NCI-H2107 (cell line): Measurements from ENCODE around the gene RBM20.
"Not testable (repeated sequence)": the region's sequence is repeated elsewhere in the genome, so short reads cannot be mapped to it uniquely, and the experiment has no call there.

Experiments
- DNase-seq: peaks from one replicate; lab custom pipeline; 2025; lab: John Stamatoyannopoulos, UW

RBM20 gene

GRCh38 chr10:110764793-110765512, 120.8 kb downstream of the RBM20 start:
- DNase-seq = no peak

DNA sequence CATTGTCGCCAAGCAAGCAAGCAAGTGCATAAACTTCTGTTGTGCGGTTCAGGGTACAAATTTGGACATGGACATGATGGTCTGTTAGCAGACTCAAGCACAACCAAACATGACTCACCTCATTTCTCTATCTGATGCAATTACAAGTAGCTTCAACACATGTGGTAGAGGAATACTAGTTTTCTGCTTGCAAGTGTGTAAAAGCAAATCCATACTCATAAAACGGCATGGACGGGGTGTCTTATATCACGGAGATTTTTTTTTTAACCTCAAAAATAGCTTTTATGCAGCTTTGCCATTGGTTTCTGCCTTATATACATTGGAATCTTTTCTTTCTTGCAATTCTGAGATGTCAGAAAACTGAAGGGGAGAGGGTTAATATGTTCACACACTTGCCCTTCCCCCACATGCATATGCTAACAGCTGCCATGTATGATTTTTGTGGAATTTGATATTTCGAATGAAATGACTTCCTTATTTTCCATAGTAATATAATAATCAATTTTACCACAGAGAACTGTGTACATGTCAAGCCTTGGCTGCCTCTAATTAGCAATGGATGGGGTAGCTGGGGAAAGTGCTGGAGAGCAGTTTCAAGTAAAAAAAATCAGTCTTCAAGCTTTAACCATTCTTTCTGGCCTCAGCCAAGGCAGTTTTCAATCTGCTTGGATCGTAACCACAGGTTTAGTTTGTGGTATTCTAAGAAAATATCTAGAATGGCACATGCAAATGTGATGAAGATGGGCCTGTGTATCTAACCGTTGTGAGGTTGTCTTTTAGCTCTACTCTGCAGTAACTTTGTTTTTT, 121.6 kb downstream of the RBM20 start:
- DNase-seq = no peak

DNA sequence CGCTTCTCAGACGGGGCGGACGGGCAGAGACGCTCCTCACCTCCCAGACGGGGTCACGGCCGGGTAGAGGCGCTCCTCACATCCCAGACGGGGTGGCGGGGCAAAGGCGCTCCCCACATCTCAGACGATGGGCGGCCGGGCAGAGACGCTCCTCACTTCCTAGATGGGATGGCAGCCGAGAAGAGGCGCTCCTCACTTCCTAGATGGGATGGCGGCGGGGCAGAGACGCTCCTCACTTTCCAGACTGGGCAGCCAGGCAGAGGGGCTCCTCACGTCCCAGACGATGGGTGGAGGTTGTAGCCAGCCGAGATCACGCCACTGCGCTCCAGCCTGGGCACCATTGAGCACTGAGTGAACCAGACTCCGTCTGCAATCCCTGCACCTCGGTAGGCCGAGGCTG, 123.5 kb downstream of the RBM20 start:
- DNase-seq = not testable (repeated sequence)

DNA sequence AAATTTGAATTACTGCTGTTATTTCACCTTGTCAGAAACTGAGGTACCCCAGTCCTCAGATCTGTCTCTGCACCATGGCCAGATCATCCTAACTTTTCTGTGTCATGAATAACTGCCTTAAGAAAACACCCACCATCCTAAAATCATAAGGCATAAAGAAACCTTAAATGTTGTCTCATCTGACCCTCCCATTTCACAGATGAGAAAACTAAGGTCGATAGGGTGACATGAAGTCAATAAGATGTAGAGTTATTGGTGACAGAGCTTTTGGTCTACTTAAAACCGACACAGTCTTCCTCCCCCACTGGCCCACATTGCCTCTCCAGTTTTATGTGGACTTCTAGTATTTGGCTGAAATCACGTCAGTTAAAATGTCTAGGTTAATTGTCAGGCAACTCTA, 126.1 kb downstream of the RBM20 start:
- no peak for DNase-seq

GRCh38 chr10:110771486-110771885, 127.3 kb downstream of the RBM20 start:
- no peak for DNase-seq

GRCh38 chr10:110771991-110772390, 127.9 kb downstream of the RBM20 start:
- DNase-seq = no peak

DNA sequence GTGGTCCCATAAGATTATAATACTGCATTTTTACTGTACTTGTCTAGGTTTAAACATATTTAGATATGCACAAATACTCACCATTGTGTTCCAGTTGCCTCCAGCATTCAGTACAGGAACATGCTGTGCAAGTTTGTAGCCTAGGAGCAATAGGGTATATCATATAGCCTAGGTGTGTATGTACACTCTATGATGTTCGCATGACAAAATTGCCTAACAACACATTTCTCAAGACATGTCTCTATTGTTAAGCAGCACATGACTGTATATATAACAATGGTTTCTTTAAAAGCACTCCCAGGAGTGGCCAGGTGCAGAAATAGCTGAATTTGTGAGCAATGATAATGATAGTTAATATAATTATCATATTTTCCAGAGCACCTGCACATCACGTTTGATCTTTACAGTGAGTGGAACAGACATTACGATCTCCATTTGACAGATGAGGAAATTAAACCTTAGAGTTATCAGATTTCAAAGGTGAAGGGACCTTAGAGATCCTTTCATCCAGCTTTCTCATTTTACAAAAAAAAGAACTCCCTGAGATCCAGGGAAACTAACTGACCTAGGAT, 128.4 kb downstream of the RBM20 start:
- no peak for DNase-seq

GRCh38 chr10:110773693-110774068, 129.5 kb downstream of the RBM20 start:
- DNase-seq = no peak

DNA sequence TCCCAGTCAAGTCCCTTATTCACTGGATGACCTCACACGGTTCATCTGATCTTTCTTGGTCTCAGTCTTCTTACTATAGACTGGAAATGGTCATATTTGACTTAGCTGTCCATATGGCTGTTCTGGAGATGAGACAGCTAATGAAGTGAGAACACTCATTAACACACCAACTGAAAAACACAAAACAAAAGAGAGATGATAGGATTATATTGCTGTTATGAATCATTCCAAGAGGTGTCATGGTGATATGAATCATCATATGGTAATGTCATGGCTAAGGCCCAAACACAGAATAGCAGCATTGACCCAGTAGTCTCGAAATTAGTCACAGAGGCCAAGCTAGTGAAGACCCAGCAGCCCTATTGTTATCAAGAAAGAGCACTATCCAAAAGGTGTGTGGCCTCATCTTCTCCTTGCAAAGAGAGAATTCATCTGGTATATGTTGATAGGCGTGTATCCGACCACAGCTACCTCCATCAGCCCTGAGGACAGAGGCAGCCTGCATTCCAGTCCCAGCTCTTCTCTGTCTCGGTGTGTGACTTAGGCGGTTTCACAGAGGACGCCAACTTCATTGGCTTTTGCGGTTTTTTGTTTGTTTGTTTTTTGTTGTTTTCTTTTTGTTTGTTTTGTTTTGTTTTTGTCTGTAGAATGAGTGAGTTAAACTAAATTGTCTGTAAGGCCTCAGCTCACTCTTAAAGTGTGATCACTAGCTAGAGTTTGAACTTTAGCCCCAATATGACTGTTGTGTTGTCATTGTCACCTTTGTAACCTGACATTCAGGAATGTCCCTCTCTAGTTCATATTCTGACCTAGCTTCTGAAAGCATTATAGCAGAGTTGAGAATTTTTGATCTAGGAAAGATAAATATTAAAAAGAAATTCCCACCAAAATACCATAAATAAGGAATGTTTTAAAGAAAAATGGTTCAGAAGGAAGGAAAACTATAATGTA, 130.2 kb downstream of the RBM20 start:
- DNase-seq = no peak

DNA sequence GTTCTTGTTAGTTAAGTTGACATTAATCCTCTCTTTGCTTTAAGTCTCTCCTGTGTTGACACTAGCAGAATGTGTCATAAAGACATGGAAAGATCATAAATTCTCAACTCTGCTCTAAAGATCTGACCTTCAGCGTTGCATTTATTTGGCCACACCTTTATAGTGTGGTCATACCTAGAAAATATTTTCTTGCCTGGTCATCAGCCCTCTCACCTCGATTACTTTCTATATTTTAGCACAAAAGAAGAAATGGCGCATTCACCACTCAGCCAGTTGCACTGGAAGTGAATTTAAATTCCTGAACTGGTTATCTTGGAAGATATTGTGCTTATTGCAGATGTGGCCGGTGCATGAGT, 130.9 kb downstream of the RBM20 start:
- DNase-seq = no peak

GRCh38 chr10:110775406-110775805, 131.3 kb downstream of the RBM20 start:
- no peak for DNase-seq

DNA sequence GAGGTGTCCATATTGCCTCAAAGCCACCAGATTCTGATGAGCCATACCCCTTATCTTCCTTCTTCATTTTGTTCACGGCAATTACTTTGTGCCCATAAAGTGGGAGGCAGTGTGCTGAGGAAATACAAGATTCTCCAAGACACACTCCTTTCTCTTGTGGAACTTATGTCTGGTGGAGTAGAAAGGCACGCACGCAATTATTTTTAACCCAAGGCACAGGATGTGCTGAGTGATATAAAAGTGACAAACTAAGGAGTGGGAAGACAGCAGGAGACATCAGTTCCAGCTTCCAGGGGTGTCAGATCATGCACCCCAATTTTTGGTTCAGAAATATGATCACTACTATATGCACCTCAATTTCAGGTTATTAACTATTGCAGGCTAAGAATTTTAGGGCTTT, 132.9 kb downstream of the RBM20 start:
- no peak for DNase-seq

- no peak for DNase-seq
Measured at GRCh38 chr10:110777661-110778060, 133.5 kb downstream of the RBM20 start.

DNA sequence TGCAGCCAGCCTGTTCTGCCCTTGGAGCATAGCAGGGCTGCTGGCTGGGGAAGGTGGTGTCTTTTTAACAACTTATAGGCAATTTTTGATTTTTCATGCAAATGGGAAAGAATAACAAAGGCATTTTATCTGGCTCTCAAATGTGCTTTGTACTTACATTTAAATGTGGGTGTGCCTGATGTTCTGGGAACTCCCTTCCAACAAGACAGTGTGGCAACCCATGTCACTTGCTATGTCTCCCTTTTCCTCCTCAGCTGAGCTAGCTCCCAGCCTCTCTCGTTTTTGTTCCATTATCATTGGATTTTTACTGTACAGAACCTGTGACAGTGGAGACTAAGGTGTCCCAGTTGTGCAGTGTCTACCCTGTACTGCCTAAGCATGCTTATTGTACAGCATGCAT, 134.1 kb downstream of the RBM20 start:
- DNase-seq = no peak

DNA sequence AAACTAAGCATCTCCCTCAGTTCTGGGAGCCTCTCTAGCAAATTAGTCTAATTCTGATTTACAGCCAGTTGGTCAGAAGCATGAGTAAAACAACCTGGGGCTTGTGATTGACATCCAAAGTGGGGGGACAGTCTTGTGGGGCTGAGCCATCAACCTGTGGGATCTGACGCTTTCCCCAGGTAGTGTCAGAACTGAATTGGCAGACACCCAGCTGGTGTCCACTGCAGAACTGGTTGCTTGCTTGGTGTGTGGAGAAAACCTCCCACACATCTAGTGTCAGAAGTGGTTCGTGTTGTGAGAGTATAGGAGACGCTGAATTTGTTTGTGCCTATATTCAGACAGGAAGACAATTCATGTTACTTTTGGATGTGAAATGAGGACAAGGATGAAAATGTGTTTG, 135.4 kb downstream of the RBM20 start:
- DNase-seq = no peak

GRCh38 chr10:110780704-110781103, 136.6 kb downstream of the RBM20 start:
- peak; percentile 17 for DNase-seq

GRCh38 chr10:110781139-110781538, 137.0 kb downstream of the RBM20 start:
- DNase-seq = no peak

DNA sequence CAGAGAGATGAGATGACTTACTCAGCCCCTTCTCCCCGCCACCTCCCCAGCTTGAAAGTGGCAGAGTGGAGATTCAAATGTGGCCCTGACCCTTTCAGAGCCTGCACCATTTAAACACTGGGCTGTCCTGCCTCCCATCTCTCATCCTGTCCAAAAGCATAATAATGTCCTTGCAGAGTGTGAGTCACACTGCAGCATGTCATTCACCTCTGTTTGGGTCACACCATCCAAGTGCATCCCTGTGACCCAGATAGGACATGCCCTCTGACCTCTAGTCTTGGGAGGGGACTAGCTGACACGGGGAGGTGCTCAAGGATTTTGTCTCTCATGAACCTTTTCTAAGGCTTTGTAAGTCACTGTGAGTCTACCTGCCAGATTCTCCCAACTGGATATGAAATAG, 138.5 kb downstream of the RBM20 start:
- DNase-seq = no peak

DNA sequence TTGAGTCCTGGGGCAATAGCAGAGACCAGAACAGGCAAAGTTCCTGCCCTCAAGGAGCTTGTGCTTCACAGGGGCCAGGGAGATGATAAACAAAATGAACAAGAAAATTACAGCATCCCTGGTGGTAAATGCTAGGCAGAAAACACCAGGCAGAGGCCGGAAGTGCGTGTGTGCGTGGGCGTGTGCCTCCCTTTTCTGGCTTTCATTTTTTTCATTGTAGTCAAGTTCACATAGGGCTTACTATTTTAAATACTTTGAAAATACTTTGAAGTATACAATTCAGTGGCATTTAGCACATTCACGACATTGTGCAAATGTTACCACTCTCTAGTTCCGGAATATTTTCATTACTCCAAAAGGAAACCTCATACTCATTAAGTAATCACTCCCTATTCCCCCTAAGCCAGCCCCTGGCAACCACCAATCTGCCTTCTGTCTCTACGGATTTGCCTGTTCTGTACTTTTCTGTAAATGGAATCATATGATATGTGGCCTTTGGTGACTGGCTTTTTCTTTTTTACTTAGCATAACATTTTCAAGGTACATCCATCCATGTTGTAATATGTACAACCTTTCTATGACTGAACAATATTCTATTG, 139.5 kb downstream of the RBM20 start:
- no peak for DNase-seq

DNA sequence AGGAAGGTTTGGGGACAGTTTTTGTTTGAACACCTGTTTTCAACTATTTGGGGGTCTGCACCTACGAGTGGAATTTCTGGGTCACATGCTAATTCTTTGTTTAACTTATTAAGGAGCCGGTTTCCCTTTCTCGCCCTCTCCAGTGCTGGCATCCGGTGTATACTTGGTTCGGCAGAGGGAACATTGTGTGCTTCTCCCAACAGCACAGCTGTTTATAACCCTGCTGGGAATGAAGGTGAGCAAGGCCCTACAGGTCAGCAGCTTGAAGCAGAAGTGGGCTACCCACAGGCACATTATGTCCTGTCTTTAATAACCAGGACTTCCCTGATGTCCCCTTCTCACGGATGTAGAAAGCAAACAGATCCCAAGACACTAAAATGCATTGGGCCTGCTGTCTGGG, 140.1 kb downstream of the RBM20 start:
- DNase-seq = no peak

- no peak for DNase-seq
Measured at GRCh38 chr10:110786172-110786571, 142.0 kb downstream of the RBM20 start.
